GM12891 (cell line): ENCODE results near the gene S100Z.
"Not testable (repeated sequence)": the region's sequence is repeated elsewhere in the genome, so short reads cannot be mapped to it uniquely, and the experiment has no call there.

ENCODE experiments used
- POLR2A ChIP-seq: IDR thresholded peaks from 2 replicates; pipeline ENCODE4 v1.6.1; 2011; ENCODE audit warnings: low read depth, low read length, control low read depth
- POLR2AphosphoS5 ChIP-seq: IDR thresholded peaks from 2 replicates; pipeline ENCODE4 v1.6.1; 2011; ENCODE audit warnings: low read depth, low read length, control low read depth
- POU2F2 ChIP-seq: IDR thresholded peaks from 2 replicates; pipeline ENCODE4 v1.6.1; 2011; ENCODE audit warnings: low read depth, mild to moderate bottlenecking, control low read depth, low read length, moderate library complexity
- SPI1 ChIP-seq: IDR thresholded peaks from 2 replicates; pipeline ENCODE4 v1.6.1; 2011; ENCODE audit warnings: low read depth, low read length, control low read depth
- TAF1 ChIP-seq: IDR thresholded peaks from 2 replicates; pipeline ENCODE4 v1.6.1; 2011; ENCODE audit warnings: low read depth, low read length, control low read depth

GRCh38 chr5:76822105-76822731 is 27.6 kb upstream of the S100Z start:
- TF ChIP-seq POLR2A, POLR2AphosphoS5, TAF1, SPI1, POU2F2: not testable (repeated sequence)
